ENCODE measurements around the gene ZDHHC7. TPM values are rescaled to one million over a fixed set of nuclear protein-coding genes. Genes with fewer than 3 reads are reported as not detected.

Gene ZDHHC7
- total RNA-seq, 8 experiments from 2014 or later: 13.8 to 273 (median 25.8) TPM

DNA sequence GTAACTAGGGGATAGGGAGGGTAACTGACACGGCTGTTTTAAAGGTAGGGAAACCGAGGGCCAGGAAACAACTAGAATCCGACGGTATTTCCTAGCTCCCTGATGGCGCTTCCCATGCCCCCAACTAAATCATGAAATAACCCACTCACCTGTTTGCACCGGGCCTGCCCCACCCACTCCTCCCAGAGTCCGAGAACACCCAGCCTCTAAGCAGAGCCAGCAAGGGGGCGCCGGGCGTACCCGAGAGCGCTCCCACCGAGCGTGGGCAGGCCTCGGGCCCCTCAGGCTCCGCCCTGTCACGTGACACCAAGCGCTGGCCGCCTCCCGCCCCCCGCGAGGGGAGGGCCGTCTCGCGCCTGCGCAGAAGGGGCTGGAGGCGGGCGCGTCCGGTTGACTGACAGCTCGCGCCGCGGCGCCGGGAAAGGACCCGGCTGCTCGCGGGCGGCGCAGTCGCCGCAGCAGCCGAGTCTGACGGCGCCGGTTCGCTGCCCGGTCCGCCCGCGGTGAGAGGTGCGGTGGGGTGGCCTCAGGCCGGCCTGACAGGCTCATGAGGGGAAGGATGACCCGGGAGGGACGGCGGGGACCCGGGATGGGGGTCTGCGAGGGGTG lies 16.1 kb upstream of the ZDHHC7 start, which contains the start of gene KIAA0513:
Gene KIAA0513 (plus strand): TSS at position 447 of the 609 bp plus-strand sequence. CDS start 39,277 bp downstream, outside the sequence.
- peaks cover 11 to 20% of the 10 kb centered on the region in 2 donors for H3K4me1 ChIP-seq (replicated peaks in 1 of 2)
- peak; percentile 79 to 87 (median 85) for ATAC-seq (replicated peaks in 6 of 8)
- in situ Hi-C loops (cut with MboI; ENCODE audit: low pct_unique_long_range_greater_than_20kb in 2 of 9, low sequenced_read_pairs in 9 of 9, unreplicated experiment in 9 of 9): no loop called here
- 0 to 21% (median 0%) methylated on average over 2 to 5 of the region's 59 CpGs; no CpG with 5 or more reads in 4 of the 10 experiments for WGBS, 10 experiments
- peak within 1 kb of the TSS; percentile 65 to 94 (median 88) for H3K4me3 ChIP-seq
- H3K27ac ChIP-seq: peak within 1 kb of the TSS; percentile 84 to 88

DNA sequence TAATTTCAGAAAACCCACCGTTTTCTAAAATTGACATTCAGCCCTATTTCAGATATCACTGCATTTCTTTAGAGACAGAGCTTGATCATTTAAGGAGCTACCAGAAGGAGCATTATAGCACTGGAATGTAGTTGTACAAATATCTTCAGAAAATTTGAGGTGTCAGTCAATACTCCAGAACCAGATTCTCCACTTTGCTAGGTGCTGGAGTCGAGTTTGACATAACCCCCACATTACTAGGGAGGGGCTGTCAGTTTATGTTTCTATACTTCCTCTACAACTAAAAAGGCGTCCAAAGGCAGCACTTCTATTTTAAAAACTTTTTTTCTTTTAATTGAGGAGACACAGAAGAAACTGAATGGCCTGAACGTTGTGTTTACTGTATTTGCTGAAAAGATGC lies 15.4 kb upstream of the ZDHHC7 start:
- no peak overlapping the region for H3K27ac ChIP-seq
- H3K4me1 ChIP-seq (replicated peaks in 1 of 2): peaks cover 11 to 20% of the 10 kb centered on the region in 2 donors
- peak overlapping the region; percentile 65 to 94 (median 88) for H3K4me3 ChIP-seq
- no peak for ATAC-seq (replicated peaks in 6 of 8)
- 33 to 100% (median 63%) methylated on average over 1 to 4 of the region's 4 CpGs for WGBS, 10 experiments
- in situ Hi-C loops (cut with MboI; ENCODE audit: low pct_unique_long_range_greater_than_20kb in 2 of 9, low sequenced_read_pairs in 9 of 9, unreplicated experiment in 9 of 9): no loop called here

DNA sequence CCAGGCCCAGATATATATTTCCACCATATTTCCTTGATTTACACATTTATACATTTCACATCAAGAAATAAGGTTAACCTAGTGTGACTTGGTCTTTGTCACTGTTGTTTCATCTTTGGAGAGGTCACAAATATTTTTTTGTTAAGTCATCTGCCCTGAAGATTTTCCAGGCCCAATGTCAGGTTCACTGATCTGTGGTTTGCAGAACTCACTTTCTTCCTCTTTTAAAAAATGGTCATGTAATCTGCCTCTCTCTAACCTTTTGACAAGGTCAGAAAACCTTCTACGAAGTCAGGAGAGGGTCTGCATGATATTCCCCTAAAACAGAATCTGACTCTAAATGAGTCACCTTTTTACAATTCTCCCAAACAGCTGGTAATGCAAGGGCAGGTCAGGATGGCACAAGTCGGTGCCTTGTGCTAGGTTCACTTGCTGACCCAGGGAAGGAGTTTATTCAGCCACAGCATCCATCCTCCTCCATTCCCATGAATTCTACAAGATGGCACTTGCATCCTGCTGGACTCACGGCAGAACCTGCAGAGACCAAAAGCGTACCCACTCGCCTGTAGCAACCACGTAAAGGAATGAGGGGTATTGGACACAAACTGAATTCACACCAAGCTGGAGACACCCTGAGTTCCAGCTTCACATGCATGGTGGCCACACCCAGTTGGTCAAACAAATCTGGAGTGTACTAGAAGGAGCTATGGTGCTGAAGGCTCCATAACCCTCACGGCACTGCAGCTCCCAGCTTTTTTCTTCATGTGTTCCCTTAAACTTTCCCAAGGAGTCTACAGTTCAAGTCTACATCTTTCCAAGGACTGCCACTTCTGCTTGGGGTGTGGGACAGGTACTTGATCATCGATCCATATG lies 14.7 kb upstream of the ZDHHC7 start:
- ATAC-seq (replicated peaks in 6 of 8): peak in 3 of 8 experiments; percentile 3 to 29 (median 6)
- no peak overlapping the region for H3K27ac ChIP-seq
- H3K4me3 ChIP-seq: no peak overlapping the region
- in situ Hi-C loops (cut with MboI; ENCODE audit: low pct_unique_long_range_greater_than_20kb in 2 of 9, low sequenced_read_pairs in 9 of 9, unreplicated experiment in 9 of 9): no loop called here
- H3K4me1 ChIP-seq (replicated peaks in 1 of 2): peaks cover 11 to 20% of the 10 kb centered on the region in 2 donors
- 80 to 100% (median 90%) methylated on average over 1 to 8 of the region's 8 CpGs; no CpG with 5 or more reads in 1 of the 10 experiments for WGBS, 10 experiments

DNA sequence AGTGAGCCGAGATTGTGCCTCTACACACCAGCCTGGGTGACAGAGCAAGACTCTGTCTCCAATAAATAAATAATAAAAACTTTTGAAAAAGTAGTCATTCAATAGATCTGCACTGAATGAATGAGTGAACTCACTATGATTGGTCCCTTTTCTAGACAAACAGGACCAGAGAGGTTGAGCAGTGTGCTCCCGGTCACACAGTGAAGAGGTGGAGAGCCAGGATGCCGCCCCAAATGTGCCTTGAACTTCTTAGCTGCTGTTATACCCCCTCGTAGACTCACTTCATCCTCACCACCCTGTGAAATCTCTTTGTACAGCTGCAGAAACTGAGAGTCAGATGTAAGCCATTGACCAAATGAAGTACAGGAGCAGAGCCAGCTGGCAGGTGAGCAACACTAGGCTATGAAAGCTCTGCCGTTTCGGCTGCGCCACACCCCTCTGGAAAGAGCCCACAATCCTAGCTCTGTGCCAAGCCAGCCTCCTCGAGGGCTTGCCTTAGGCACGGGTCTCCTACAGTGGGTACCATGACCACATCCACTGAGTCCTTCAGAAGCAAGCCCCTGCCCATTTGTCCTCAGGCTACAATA lies 8.4 kb upstream of the ZDHHC7 start:
- peak in 3 of 8 experiments; percentile 24 to 46 (median 42) for ATAC-seq (replicated peaks in 6 of 8)
- in situ Hi-C loops (cut with MboI; ENCODE audit: low pct_unique_long_range_greater_than_20kb in 2 of 9, low sequenced_read_pairs in 9 of 9, unreplicated experiment in 9 of 9): no loop called here
- H3K27ac ChIP-seq: no peak overlapping the region

DNA sequence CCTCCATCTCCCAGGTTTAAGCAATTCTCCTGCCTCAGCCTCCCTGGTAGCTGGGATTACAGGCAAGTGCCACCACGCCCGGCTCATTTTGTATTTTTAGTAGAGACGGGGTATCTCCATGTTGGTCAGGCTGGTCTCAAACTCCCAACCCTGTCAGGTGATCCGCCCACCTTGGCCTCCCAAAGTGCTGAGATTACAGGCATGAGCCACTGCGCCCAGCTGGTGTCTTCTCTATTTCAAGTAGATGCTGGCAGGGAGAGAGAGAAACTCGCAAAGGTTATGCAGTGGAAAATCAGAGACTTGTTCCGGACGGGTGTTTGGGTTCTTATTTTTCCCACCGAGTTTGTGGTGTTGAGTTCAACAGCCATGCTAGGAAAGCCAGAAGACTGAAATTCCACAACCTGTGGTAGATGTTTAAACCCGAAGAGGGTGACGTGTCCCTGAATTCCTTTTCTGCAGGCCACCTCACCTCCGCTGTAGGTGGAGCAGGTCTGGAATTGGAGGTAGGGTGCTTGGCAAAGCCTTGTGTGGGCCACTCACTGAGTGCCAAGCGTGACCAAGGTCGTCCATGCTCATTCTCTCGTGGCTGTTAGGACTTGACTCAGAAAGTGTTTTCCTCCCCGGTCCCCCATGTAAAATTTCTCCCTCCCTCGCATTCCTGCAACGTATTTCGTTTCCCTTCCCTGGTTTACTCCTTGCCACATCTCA lies 7.3 kb upstream of the ZDHHC7 start:
- 66 to 94% (median 80%) methylated on average over 1 to 13 of the region's 19 CpGs; no CpG with 5 or more reads in 1 of the 10 experiments for WGBS, 10 experiments
- no peaks in the 10 kb centered on the region for H3K4me1 ChIP-seq (replicated peaks in 1 of 2)
- no peak overlapping the region for H3K27ac ChIP-seq
- no peak overlapping the region for H3K4me3 ChIP-seq
- ATAC-seq (replicated peaks in 6 of 8): no peak
- in situ Hi-C loops (cut with MboI; ENCODE audit: low pct_unique_long_range_greater_than_20kb in 2 of 9, low sequenced_read_pairs in 9 of 9, unreplicated experiment in 9 of 9): no loop called here

More for the DNA sequence above, 8.4 kb upstream of the ZDHHC7 start:
- 35 to 100% (median 89%) methylated on average over 1 to 7 of the region's 9 CpGs; no CpG with 5 or more reads in 1 of the 10 experiments for WGBS, 10 experiments
- Histone ChIP-seq H3K4me3 (no peak overlapping the region), H3K4me1 (replicated peaks in 1 of 2) (no peaks in the 10 kb centered on the region)

DNA sequence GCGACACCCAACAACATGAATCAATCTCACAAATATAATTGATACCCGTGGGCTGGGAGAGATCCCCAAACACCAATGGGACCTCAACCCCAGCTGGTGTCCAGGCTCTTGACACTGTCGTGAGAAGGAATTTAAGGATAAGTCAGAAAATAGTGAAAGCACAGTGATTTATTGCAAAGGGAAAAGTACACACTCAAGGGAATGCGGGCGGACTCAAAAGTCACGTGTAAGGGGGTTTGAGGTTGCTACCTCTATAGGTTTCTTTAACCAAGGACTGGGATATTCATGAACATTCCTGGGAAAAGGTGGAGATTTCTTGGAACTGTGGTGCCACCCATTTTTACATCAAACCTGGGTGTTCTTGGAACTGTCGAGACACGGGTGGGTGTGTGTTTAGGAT lies 6.3 kb upstream of the ZDHHC7 start:
- no peak overlapping the region for H3K4me3 ChIP-seq
- no peaks in the 10 kb centered on the region for H3K4me1 ChIP-seq (replicated peaks in 1 of 2)
- peak in 2 of 8 experiments; percentile 15 to 21 for ATAC-seq (replicated peaks in 6 of 8)
- in situ Hi-C loops (cut with MboI; ENCODE audit: low pct_unique_long_range_greater_than_20kb in 2 of 9, low sequenced_read_pairs in 9 of 9, unreplicated experiment in 9 of 9): no loop called here
- no peak overlapping the region for H3K27ac ChIP-seq
- WGBS, 10 experiments: 69 to 100% (median 82%) methylated on average over 1 to 7 of the region's 8 CpGs; no CpG with 5 or more reads in 2 of the 10 experiments

DNA sequence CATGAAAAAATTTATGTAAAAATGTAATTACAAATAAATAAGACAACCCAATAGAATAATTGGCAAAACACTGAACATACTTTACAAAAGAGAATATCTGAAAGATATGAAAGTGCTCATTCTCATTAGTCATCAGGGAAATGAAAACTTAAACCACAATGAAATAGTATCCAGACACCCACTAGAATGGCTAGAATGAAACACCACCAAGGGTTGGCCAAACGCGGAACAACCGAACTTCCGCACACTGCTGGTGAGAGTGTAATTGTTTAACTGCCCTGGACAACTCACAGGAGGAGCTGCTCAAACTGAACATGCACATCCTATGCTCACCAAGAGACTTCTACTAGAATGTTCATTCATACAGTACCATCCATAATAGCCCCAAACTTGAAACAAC lies 5.8 kb upstream of the ZDHHC7 start:
- peak in 1 of 8 experiments; percentile 11 for ATAC-seq (replicated peaks in 6 of 8)
- WGBS, 10 experiments: 43 to 100% (median 93%) methylated on average over 1 to 4 of the region's 4 CpGs; no CpG with 5 or more reads in 4 of the 10 experiments
- in situ Hi-C loops (cut with MboI; ENCODE audit: low pct_unique_long_range_greater_than_20kb in 2 of 9, low sequenced_read_pairs in 9 of 9, unreplicated experiment in 9 of 9): no loop called here
- no peak overlapping the region for H3K27ac ChIP-seq
- no peak overlapping the region for H3K4me3 ChIP-seq
- peaks cover 0 to 3% of the 10 kb centered on the region in 2 donors for H3K4me1 ChIP-seq (replicated peaks in 1 of 2)

DNA sequence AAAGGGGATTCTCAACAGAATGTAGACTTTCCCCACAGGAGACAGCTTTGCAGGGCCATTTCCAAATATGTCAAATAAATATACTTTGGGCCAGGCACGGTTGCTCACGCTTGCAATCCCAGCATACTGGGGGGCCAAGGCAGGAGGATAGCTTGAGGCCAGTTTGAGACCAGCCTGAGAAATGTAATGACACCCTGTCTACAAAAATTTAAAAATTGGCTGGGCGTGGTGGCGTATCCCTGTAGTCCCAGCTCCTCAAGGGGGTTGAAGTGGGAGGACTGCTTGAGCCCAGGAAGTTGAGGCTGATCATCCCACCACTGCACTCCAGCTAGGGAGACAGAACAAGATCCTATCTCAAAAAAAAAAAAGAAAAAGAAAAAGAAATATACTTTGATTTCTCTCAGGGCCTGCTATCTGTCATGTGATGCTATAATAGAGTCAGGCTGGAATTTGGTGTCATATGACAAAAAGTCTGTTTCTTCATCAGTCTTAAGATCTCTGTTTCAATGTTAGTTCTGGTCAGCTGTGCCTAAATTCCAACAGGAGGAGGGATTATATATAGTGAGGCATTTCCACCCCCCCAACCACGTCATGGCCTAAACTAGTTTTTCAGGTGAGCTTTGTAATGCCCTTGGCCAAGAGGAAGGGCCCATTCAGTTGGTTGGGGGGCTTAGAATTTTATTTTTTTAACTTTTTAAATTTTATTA lies 4.3 kb upstream of the ZDHHC7 start:
- in situ Hi-C loops (cut with MboI; ENCODE audit: low pct_unique_long_range_greater_than_20kb in 2 of 9, low sequenced_read_pairs in 9 of 9, unreplicated experiment in 9 of 9): no loop called here
- H3K4me1 ChIP-seq (replicated peaks in 1 of 2): peaks cover 0 to 5% of the 10 kb centered on the region in 2 donors
- no peak overlapping the region for H3K27ac ChIP-seq
- H3K4me3 ChIP-seq: no peak overlapping the region
- no peak for ATAC-seq (replicated peaks in 6 of 8)
- WGBS, 10 experiments: 43 to 100% (median 82%) methylated on average over 1 to 5 of the region's 5 CpGs

DNA sequence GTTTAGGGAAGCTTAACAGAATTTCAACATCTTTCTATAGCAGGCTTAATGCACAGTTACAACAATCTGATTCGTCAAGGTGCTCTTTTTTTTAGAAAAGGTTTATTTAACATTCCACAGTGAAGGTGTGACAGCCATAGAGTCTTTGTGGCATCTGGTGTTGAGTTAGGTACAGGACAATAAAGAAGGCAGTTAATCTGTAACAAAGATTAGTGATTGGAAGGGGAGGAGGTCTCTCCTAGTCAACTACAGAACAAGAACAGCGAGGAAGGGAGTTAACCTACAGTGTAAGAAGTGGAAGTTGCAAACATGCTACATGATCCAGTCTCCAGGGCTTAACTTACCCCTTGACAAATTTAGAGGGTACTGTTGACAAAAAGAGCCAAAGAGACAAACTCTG lies 3.0 kb upstream of the ZDHHC7 start:
- no peak overlapping the region for H3K4me3 ChIP-seq
- in situ Hi-C loops (cut with MboI; ENCODE audit: low pct_unique_long_range_greater_than_20kb in 2 of 9, low sequenced_read_pairs in 9 of 9, unreplicated experiment in 9 of 9): no loop called here
- peaks cover 4 to 14% of the 10 kb centered on the region in 2 donors for H3K4me1 ChIP-seq (replicated peaks in 1 of 2)
- no peak overlapping the region for H3K27ac ChIP-seq
- no peak for ATAC-seq (replicated peaks in 6 of 8)
- 17 to 100% (median 40%) methylated on average over 1 to 2 of the region's 2 CpGs; no CpG with 5 or more reads in 2 of the 10 experiments for WGBS, 10 experiments

DNA sequence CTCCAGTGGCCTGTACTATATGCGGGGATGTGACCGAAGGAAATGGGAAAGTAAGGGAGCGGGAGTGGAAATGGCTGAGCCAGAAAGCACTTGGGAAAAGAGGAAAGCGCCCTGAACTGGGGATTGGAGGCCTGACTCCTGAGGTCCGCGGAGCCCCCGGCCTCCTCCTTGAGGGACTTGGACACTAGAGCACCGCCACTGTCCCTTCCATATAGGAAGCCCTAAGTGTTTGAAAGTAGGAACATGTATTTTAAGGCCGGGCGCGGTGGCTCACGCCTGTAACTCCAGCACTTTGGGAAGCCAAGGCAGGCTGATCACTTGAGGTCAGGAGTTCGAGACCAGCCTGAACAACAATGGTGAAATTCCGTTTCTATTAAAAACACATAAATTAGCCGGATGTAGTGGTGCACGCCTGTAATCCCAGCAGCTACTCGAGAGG lies 530 bp upstream of the ZDHHC7 start:
- in situ Hi-C loops (cut with MboI; ENCODE audit: low pct_unique_long_range_greater_than_20kb in 2 of 9, low sequenced_read_pairs in 9 of 9, unreplicated experiment in 9 of 9): no loop called here
- WGBS, 10 experiments: 0 to 21% (median 7%) methylated on average over 1 to 13 of the region's 17 CpGs
- Histone ChIP-seq H3K4me3 (peak overlapping the region; percentile 76 to 98 (median 95)), H3K27ac (peak overlapping the region; percentile 95 to 97), H3K4me1 (replicated peaks in 1 of 2) (peaks cover 4 to 14% of the 10 kb centered on the region in 2 donors)
- ATAC-seq (replicated peaks in 6 of 8): no peak

DNA sequence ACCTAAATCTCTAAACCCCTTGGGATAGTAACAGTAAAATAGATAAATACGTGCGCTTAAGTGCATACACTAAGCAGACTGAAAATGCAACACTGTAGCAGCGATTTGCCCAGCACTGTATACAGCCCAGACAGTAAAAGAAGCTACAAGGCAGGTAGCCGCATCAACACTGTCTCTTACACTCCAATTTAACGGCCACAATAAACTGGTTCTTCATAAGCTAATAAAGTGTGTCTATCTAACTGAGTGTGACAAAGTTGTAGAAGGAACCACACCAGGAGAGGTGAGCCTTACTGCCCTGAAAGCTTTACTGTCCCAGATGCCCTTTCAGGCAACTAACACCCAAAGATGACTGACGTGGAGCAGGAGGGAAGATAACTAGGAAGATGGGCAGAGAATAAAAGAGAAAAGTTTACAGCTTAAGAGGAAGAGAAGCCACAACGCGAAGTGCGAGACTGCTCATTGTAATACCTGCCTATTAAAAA lies 847 bp downstream of the ZDHHC7 start:
- H3K27ac ChIP-seq: peak overlapping the region; percentile 95 to 97
- ATAC-seq (replicated peaks in 6 of 8): no peak
- in situ Hi-C loops (cut with MboI; ENCODE audit: low pct_unique_long_range_greater_than_20kb in 2 of 9, low sequenced_read_pairs in 9 of 9, unreplicated experiment in 9 of 9): no loop called here

DNA sequence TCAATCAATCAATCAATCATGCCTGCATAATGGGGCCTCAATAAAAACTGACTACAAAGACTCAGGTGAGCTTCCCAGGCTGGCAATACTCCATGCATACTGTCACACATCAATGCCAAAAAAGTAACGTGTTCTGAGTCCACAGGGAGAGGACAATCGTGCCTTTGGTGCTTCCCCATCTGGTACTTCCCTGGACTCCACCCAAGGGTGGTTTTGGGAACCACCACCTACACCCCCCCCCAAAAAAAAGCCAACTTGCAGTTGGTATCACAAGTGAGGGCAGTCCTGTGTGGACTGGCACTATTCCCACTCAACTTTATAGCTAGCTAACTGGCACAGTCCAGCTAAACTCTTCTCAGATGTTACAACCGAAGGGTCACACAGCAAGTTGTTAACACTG lies 3.1 kb downstream of the ZDHHC7 start:
- in situ Hi-C loops (cut with MboI; ENCODE audit: low pct_unique_long_range_greater_than_20kb in 2 of 9, low sequenced_read_pairs in 9 of 9, unreplicated experiment in 9 of 9): no loop called here
- no peak for ATAC-seq (replicated peaks in 6 of 8)
- H3K4me3 ChIP-seq: no peak overlapping the region
- 27 to 100% (median 88%) methylated on average over 1 to 3 of the region's 3 CpGs; no CpG with 5 or more reads in 6 of the 10 experiments for WGBS, 10 experiments
- H3K27ac ChIP-seq: no peak overlapping the region
- H3K4me1 ChIP-seq (replicated peaks in 1 of 2): peaks cover 8 to 19% of the 10 kb centered on the region in 2 donors

More for the DNA sequence above, 847 bp downstream of the ZDHHC7 start:
- Histone ChIP-seq H3K4me3 (peak overlapping the region; percentile 76 to 98 (median 95)), H3K4me1 (replicated peaks in 1 of 2) (peaks cover 4 to 14% of the 10 kb centered on the region in 2 donors)
- WGBS, 10 experiments: 0 to 90% (median 37%) methylated on average over 1 to 9 of the region's 9 CpGs
